Stimulated activated naive CD4-positive, alpha-beta T cell (primary cell): ENCODE data around the gene BTN2A1.
"Not testable (repeated sequence)": the region's sequence is repeated elsewhere in the genome, so short reads cannot be mapped to it uniquely, and the experiment has no call there.

Experiments used
- DNase-seq, 6 experiments: peaks; one replicate each; lab custom pipeline; 2025; lab: John Stamatoyannopoulos, UW

The BTN2A1 gene

DNA sequence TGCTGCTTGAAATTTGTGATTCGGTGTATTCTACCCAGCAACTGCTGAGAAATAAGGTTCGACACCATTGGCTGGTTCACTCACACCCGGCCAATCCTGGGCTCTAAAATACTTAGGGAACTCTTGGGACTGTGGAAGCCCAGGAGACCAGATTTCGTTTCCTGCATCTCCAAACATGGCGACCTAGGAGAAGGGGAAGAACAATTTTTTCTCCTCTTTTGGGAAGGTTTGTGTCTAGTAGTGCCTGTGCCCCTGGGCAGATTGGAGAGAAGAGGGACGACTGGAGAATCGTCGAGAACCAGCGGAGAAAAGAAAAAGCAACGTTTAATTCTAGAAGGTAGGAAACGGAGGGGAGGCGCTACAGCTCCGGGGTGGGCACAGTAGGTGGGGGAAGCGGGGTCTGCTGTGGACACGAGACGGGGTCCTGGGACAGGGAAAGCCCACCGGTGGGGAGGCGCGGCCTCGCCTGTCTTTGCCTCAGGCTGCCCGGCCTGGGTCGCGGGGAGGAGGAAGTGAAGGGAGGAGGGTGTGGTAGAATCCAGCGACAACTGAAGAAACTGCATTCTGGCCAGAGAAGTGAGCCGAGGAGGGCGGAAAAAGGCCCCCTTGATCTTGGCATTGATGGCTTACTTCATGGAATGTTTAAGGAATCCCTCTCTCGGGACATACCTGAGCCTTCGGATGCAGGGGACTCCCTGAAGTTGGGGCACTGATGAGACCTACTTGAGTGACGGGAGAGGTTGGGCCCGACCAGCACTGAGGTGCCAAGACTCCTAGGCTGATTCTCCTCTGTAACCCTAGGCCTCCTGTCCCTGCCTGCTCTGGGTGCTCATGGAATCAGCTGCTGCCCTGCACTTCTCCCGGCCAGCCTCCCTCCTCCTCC, at the start of gene BTN2A1:
Gene BTN2A1 (plus strand): TSS at position 150 of the 883 bp plus-strand sequence. CDS start 682 bp downstream, at position 832.
- DNase-seq: peak; percentile 56 to 79 (median 68)

DNA sequence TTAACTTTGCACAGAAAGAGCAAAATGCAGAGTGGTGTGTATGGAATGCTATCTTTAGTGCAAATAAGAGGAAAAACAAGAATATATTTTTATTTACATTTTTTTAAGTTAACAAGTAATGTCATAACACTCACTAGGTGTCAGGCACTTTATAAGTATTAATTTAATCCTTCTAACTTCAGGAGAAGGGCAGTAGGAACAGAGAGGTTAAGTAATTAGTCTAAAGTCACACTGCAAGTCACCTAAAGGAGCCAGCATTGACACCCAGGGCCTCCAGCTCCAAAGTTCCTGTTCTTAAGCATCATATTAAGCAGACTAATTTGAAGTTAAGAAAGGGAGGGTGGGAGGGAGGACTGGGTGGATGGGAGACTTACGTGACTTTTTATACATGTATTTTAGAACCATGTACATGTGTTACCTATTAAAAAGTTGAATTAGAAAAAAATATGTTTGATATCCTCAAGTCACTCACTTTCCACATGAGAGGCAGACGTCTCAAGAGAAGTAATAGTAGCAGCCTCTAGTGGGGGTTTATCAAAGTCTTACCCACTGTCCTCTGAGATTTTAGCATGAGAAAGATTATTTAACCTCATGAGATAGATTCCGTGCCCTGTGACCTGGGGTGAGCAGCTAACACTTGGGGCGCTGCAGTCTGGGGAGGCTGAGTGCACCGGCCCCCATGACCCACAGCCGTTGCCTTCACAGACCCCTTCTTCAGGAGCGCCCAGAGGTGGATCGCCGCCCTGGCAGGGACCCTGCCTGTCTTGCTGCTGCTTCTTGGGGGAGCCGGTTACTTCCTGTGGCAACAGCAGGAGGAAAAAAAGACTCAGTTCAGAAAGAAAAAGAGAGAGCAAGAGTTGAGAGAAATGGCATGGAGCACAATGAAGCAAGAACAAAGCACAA, 48.7 kb upstream of the BTN2A1 start:
- no peak for DNase-seq

DNA sequence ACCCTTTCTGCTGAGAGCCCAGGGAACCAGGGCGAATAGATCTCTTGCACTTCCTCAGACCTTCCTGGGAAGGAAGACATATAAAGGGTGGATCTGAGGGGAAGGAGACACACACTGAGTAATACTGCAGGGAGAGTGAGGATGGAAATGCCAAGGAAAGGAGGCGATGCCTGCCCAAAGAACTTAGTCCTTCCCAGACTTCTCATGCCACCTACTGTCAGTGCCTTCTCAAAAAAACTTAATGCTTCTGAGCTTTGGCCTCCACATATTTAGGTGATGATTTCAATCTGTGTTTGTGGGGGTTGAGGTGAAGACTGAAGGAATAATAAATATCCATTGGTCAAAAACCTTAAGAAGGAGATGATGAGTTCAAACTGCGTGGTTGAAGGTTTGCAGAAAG, 46.0 kb upstream of the BTN2A1 start:
- no peak for DNase-seq

DNA sequence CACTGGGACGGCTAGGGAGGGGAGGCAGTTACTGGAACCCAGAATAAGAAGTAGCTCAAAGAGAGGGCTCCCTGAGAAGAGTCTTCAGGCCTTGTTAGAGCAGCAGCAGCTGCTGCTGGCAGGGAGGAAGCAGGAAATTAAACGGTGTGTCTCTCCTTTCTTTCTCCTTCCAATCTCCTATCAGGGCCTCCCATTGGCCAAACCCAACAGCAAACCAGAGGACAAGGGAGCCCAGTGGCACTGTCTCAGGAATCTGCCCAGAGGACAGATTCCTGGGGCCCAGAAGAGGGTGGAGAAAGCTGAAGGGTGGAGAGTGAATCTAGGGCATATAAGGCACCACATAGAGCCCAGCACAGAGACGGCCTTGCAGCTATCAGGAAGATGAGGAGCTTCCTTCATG, 45.5 kb upstream of the BTN2A1 start:
- DNase-seq: no peak

DNA sequence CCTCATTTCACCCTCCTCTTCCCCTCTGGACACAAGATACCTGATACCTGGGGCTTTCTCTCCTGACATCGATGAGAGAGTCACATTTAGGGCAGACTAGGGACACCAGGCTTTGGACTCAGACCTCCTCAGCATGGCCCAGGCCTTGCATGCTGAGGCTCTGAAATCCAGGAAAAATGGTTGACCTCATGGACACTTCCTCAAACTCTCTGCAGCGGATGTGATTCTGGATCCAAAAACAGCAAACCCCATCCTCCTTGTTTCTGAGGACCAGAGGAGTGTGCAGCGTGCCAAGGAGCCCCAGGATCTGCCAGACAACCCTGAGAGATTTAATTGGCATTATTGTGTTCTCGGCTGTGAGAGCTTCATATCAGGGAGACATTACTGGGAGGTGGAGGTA, 44.8 kb upstream of the BTN2A1 start:
- DNase-seq: no peak

DNA sequence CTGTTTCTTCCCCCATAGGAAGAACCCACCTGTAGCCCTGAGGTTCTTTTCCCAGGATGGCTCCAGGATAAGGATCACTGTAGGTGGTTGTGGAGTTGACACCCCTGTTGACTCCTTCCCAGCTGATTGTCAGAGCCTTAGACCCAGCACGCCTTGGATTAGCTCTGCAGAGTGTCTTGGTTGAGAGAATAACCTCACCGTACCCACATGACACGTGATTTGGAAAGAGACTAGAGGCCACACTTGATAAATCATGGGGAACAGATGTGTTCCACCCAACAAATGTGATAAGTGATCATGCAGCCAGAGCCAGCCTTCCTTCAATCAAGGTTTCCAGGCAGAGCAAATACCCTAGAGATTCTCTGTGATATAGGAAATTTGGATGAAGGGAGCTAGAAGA, 43.5 kb upstream of the BTN2A1 start:
- no peak for DNase-seq

DNA sequence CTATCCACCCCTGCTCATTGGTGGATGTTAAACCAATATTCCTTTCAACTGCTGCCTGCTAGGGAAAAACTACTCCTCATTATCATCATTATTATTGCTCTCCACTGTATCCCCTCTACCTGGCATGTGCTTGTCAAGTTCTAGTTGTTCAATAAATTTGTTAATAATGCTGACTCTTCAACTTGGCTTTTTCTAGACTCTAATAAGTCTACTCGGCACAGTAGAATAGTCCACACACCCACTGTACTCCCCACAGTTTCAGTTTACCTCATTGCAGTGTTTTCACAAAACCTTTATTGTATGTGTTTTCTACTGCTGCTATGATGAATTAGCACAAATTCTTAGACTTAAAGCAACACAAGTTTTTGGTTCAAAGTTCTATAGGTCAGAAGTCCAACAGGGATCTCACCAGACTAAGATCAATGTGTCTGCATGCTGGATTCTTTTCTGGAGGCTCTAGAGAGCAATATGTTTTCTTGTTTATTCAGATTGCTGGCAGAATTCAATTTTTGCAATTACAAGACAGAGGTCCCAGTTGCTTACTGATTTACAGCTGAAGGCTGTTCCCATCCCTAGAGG, 42.6 kb upstream of the BTN2A1 start:
- no peak for DNase-seq

DNA sequence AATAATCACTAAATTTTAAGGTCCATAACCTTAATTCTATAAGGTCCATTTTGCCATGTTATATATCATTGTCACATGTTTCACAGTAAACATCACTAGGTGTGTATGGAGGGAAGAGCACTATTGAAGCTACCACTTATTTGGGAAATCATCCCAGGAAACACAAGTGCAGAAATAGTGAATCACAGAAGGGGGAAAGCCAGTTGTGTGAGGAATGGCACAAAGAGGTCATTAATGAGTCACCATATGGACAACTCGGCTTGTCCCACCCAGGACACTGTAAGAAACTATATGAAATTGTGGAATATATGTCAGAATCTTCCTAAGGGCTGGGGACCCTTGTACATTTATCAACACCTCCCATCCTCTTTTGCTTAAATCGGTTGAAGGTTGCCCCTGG, 42.0 kb upstream of the BTN2A1 start:
- DNase-seq: no peak

DNA sequence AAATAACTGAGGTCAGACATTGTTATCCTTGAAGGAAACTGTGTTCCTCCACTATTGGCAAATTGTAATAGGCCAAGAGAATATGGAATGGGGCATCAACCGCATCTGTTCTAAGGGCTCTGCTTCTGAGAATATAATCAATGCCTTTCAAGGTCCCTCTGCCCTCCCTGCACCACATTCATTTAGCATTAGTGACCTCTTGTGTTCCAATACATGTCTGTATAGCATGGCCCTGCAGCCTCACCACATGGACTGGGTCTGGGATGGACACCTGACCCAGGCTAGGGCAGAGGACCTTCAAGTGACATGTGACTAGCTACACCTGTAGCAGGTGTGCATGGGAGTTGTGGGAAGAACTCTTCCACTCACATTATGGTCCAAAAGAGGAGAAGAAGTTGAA, 41.5 kb upstream of the BTN2A1 start:
- DNase-seq: no peak

DNA sequence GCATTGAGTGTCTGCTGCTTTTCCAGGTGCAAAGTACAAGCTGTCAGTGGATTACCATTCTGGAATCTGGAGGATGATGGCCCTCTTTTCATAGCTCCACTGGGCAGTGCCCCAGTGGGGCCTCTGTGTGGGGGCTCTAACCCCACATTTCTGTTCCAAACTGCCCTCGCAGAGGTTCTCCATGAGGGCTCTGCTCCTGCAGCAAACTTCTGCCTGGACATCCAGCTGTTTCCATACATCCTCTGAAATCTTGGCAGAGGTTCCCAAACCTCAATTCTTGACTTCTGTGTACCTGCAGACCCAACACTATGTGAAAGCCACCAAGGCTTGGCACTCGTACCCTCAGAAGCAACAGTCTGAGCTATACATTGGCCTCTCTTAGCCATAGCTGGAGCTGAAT, 39.7 kb upstream of the BTN2A1 start:
- DNase-seq: not testable (repeated sequence)

DNA sequence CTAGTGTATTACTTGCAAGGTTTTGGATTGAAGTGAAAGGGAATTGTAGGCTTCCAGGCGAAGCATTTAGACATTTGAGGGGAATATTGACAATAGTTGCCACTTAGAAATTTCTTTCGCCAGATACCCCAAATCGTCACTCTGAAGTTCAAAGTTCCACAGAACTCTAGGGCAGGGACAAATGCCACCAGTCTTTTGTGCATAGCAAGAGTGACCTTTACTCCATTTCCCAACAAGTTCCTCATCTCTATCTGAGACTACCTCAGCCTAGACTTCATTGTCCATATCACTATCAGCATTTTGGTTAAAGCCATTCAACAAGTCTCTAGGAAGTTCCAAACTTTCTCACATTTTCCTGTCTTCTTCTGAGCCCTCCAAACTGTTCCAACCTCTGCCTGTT, 39.0 kb upstream of the BTN2A1 start:
- not testable (repeated sequence) for DNase-seq

DNA sequence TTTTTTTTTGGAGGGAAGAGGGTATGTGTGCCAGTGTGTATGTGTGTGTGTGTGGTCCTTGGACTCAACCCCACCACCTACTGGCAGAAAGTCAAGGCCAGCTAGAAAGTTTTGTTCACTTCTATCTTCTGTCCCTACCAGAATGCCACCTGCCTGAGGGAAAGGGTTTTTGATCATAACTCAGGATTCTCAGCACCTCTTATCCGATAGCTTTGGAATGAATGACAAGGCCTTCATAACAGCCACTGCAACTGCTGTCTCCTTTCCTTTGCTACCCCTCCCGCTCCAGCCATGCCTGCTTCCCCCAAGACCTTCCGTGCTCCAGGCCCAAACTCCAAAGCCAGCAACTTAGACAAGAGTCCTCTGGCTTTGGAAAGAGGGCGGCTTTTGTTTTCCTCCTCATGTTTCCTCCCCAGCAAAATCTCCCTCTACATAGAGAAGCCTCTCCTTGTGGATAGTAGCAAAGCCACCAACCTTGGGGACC, 37.0 kb upstream of the BTN2A1 start:
- DNase-seq: peak in 4 of 6 experiments; percentile 10 to 34 (median 10)

DNA sequence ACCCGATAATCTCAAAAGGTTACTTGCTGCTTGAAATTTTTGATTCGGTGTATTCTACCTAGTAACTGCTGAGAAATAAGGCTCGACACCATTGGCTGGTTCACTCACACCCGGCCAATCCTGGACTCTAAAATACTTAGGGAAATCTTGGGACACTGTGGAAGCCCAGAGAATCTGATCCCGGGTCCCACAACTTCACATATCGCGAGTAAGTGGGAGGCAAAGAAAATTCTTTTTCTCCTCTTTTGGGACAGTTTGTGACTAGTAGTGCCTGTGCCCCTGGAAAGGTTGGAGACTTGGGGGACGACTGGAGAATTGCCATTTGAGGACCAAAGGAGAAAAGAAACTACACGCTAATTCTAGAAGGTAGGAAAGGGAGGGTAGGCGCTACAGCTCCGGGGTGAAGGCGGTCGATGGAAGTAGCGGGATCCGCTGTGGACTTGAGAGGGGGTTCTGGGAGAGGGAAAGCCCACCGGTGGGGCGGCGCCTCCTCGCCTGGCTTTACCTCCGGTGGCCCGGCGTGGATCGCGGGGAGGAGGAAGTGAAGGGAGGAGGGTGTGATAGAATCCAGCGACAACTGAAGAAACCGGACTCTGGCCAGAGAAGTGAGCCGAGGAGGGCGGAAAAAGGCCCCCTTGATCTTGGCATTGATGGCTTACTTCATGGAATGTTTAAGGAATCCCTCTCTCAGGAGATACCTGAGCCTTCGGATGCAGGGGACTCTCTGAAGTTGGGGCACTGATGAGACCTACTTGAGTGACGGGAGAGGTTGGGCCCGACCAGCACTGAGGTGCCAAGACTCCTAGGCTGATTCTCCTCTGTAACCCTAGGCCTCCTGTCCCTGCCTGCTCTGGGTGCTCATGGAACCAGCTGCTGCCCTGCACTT, 36.3 kb upstream of the BTN2A1 start:
- peak; percentile 19 to 72 (median 50) for DNase-seq

DNA sequence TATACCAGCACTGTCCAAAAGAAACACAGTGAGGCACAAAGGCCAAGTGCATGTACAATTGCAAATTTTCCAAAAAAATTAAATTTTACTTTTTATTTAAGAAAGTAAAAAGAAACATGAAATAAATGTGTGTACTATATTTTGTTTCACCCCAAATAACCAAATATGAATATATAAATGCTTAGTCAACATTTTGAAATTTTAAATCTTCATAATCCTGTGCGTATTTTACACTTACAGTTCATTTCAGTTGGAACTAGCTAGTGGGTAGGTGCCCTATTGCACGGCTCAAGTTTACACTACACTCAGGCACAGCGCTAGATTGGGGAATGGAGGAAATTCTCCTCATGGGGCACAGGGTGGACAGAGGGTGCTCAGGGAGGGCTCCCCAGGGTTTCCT, 35.4 kb upstream of the BTN2A1 start:
- DNase-seq: no peak

DNA sequence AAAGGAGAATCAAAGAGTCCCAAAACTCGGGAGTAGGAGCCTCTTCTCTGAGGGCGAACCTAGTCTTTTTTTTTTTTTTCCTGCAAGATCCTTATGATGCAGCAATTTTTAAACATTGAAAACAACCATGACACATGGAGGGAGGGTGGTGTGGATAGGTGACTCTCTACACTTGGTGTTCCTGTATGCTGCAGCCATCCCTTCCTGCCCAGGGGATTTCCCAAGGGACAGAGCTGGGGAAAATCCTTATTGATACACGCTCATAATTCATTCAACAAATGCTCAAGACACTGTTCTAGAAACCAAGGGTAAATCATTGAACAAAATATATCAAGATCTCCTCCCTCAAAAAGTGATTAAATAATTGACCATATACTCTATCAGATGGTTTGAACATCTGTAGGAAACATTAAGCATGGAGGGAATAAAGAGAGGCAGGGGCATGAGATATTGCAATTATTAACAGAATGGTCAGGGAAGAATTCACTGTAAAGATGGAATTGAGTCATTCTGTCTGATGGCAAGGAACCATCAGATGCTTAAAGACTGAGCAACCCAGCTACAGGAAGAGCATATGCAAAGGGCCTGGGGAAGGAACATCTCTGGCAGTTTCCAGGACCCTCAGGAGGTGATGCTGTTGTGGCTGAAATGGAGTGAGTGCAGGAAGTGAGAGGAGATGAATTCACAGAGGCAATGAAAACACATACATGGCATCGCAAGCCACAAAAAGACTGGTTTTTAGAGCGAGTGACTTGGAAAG, 30.9 kb upstream of the BTN2A1 start:
- DNase-seq: no peak

DNA sequence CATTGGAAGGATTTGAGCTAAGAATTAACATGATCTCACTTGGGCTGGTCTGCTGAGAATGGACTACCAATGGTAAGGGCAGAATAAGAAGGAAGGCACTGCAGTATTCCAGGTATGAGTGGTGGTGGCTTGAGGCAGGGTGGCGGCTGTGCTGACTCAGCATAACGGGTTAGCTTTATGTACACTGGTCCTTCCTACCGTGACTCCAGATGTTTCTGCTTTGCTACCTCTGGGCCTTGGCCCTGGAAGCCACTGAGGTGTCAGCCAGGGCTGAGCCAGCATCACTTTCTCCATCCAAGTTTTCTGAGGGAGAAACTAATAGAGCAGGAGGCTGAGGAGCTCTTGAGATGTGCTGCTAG, 30.3 kb upstream of the BTN2A1 start:
- DNase-seq: no peak

DNA sequence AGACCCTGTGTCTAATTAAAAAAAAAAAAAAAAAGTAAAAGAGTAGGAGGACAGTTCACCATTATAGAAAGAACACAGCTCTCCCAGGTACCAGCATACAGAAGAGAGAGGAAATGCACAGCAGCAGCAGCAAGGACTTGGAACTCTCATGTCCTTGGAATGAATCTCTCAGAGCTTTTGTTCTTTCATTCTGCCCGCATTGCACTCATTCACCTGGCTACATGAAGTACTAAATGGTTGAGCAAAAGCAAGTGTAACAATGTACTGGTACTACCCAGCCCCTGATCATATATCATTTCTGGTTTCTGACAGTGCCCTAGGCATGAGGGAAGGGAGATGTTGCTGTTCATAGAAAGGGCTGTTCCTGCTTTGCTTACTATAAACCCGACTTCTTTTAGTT, 29.5 kb upstream of the BTN2A1 start:
- DNase-seq: no peak

DNA sequence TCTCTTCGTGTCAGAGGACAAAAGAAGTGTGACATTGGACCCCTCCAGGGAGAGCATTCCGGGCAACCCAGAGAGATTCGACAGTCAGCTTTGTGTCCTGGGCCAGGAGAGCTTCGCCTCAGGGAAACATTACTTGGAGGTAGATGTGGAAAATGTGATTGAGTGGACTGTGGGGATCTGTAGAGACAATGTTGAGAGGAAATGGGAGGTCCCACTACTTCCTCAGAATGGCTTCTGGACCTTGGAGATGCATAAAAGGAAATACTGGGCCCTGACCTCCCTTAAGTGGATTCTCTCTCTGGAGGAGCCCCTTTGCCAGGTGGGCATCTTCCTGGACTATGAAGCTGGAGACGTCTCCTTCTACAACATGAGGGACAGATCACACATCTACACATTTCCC, 27.0 kb upstream of the BTN2A1 start:
- DNase-seq: no peak

DNA sequence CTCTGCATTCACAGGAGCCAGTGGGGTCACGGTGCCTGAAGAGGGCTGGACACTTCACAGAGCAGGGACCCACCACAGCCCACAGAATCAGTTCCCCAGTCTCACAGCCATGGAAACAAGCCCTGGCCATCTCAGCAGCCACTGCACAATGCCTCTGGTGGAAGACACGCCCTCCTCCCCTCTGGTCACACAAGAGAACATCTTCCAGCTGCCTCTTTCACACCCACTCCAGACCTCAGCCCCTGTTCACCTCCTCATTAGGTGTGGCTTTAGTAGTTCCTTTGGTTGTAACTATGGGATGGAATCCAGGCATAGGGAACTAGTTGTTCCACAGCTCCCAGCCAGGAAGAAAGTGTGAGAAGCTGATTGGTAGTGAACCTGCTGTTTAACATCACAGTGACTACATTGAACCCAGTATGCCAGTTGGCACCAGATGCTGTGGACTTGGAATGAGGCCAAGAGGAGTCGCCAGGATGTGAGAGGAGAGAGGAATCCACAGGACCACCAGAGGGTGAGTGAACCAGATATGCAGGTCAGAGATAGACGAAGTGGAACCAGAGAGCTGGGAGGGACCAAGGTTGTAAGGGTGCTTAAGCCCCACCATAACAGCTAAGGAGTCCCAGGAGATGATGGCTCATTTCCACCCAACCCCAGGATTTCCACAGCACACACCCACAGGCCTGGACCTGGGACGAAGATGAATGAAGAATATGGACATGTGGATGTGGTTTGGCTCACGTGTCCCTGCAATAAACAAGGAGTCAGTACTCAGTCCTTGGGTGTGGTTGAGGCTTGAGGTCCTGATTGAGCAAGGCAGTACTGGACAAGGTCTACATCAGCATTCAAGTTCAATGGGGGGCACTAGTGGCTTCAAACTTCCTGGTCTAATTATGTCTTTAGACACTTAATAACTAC, 26.2 kb upstream of the BTN2A1 start:
- no peak for DNase-seq
